Activated CD4-positive, alpha-beta T cell treated with anti-CD3 and anti-CD28 coated beads, Interleukin-2, amount 10 ng/mL, durations not matched to agents 7 days and 5 days (primary cell): ENCODE results near the gene ONECUT3. TPM values are rescaled to one million over a fixed set of nuclear protein-coding genes. Genes with fewer than 3 reads are reported as not detected.

ENCODE experiments used
- CTCF ChIA-PET: fragments of 350-600 bp; sonication (Branson Sonifier 250); formaldehyde crosslinking; loops from one replicate; lab custom pipeline; 2021; ENCODE audit warnings: antibody characterized with exemption; lab: Charles Lee
- POLR2A ChIA-PET: fragments of 350-600 bp; sonication (Branson Sonifier 250); formaldehyde crosslinking; loops from one replicate; lab custom pipeline; 2021; ENCODE audit warnings: antibody characterized with exemption; lab: Charles Lee
- DNase-seq: peaks from one replicate; pipeline ENCODE4 v3.0.0-alpha.2; 2020
- H3K27ac Mint-ChIP-seq: one replicate; pipeline ENCODE4 v1.8.0; 2021; ENCODE audit warnings: mild to moderate bottlenecking, moderate library complexity, mixed read lengths
- H3K27me3 Mint-ChIP-seq: one replicate; pipeline ENCODE4 v1.8.0; 2021; ENCODE audit warnings: mixed read lengths
- H3K36me3 Mint-ChIP-seq: one replicate; pipeline ENCODE4 v1.8.0; 2021; ENCODE audit warnings: low read depth, mixed read lengths
- H3K4me1 Mint-ChIP-seq: one replicate; pipeline ENCODE4 v1.8.0; 2021; ENCODE audit warnings: mixed read lengths
- H3K4me3 Mint-ChIP-seq: one replicate; pipeline ENCODE4 v1.8.0; 2021; ENCODE audit warnings: mild to moderate bottlenecking, moderate library complexity, mixed read lengths
- H3K9me3 Mint-ChIP-seq: one replicate; pipeline ENCODE4 v1.8.0; 2021; ENCODE audit warnings: mixed read lengths
- microRNA-seq: library from miRNA; unstranded; fragments of <30 nt; microRNA quantifications from one replicate; pipeline ENCODE4 v1.2.0, GENCODE V29; 2021; ENCODE audit warnings: borderline microRNAs expressed, borderline replicate concordance
- total RNA-seq, 2 experiments: library from RNA; stranded (reverse); gene quantifications; one replicate each; pipeline ENCODE4 v1.2.3, GENCODE V29; 2021

ONECUT3 gene
- total RNA-seq, 2 experiments from 2014 or later, result not detected

GRCh38 chr19:1824252-1824622 lies 70.9 kb downstream of the ONECUT3 start:
- H3K36me3 Mint-ChIP-seq, result peaks cover 12% of the 10 kb centered on the region
- H3K9me3 Mint-ChIP-seq, result no peaks in the 10 kb centered on the region
- H3K27ac Mint-ChIP-seq, result no peak overlapping the region
- no peak for DNase-seq
- H3K4me3 Mint-ChIP-seq, result no peak overlapping the region
- no peaks in the 10 kb centered on the region for H3K27me3 Mint-ChIP-seq
- POLR2A ChIA-PET, result no interaction called here
- H3K4me1 Mint-ChIP-seq, result peaks cover 4% of the 10 kb centered on the region
- CTCF ChIA-PET, result interaction anchor here (1.1 kb wide), 1 partner anchor 9 kb away, joined by 3 read pairs; no protein-coding TSS in a partner anchor

DNA sequence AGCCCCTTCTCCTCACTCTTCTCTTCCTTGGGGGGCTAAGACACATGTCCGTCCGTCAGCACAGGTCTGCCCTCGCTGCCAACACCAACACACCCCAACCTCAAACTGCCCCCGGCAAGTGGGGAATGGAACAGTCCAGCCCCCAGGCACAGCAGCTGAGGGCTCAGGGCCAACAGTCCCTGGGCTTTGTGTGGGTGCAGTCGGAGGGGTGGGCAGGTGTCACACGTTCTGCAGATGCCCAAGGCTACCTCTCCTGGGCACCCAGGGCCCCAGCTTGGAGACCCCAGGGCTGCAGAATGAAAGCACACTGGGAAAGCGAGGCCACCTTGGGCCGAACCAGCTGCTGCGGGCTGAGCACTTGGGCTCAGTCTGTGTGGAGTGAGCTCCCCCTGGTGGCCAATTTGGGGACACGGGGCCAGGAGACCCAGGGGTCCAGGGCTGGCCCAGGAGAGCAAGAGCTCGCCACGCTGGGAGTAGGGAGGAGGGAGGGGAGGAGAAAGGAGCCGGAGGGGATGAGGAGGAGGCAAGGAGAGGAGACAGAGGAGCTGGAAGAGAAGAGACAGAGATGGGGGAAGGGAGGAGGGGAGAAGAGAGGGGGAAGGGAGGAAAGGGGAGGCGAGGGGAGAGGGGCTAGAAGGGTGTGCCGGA lies 72.7 kb downstream of the ONECUT3 start:
- no peaks in the 10 kb centered on the region for H3K27me3 Mint-ChIP-seq
- POLR2A ChIA-PET, result no interaction called here
- CTCF ChIA-PET, result interaction anchor here (0.6 to 2.8 kb wide), 26 partner anchors 9 to 1554 kb away, joined by 3 to 31 read pairs (median 4); no protein-coding TSS in a partner anchor
- no peak overlapping the region for H3K4me3 Mint-ChIP-seq
- no peaks in the 10 kb centered on the region for H3K9me3 Mint-ChIP-seq
- peak; percentile 82 for DNase-seq
- no peak overlapping the region for H3K27ac Mint-ChIP-seq
- peaks cover 4% of the 10 kb centered on the region for H3K4me1 Mint-ChIP-seq
- peaks cover 11% of the 10 kb centered on the region for H3K36me3 Mint-ChIP-seq

GRCh38 chr19:1826557-1827521 lies 73.5 kb downstream of the ONECUT3 start:
- H3K9me3 Mint-ChIP-seq, result no peaks in the 10 kb centered on the region
- H3K36me3 Mint-ChIP-seq, result peaks cover 11% of the 10 kb centered on the region
- ChIA-PET POLR2A (no interaction called here), CTCF (interaction anchor here (0.6 to 2.8 kb wide), 24 partner anchors 8 to 1553 kb away, joined by 3 to 31 read pairs (median 4); no protein-coding TSS in a partner anchor)
- no peak overlapping the region for H3K4me3 Mint-ChIP-seq
- H3K4me1 Mint-ChIP-seq, result peaks cover 4% of the 10 kb centered on the region
- H3K27ac Mint-ChIP-seq, result no peak overlapping the region
- DNase-seq, result no peak
- no peaks in the 10 kb centered on the region for H3K27me3 Mint-ChIP-seq

DNA sequence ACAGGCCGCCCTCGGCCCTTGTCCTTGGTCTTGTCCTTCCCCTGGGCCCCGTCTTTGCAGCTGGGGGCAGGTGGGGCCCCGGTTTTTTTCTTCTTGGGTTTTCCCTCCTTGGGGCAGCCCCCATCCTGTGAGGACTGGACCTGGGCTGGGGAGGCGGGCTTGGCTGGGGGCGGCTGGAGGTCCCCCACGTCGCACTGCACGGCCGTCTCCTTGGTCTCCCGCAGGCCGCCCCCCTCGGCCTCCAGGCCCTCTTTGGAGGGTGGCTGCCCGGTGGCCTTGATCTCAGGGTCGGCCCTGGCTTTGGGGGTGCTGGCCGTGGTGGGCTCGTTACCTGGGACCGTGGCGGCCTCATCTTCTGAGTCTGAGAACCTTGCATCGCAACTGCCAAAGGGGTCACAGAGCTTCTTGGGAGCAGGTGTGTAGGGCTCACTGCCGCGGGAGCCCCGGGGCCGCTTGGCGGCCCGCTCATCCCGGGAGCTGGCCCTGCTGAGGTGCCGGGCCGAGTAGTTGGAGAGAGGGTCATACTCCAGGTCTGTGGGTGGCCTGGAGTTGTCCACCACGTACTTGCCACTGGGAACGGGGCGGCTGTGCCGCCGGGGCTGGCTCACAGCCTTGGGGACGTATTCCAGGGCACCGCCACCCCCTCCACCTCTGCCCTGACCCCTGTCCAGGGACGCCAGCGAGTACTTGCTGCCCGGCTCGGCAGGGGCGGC lies 74.4 kb downstream of the ONECUT3 start:
- Mint-ChIP-seq H3K9me3 (no peaks in the 10 kb centered on the region), H3K27ac (no peak overlapping the region), H3K27me3 (no peaks in the 10 kb centered on the region), H3K4me1 (peaks cover 4% of the 10 kb centered on the region), H3K4me3 (no peak overlapping the region), H3K36me3 (peaks cover 11% of the 10 kb centered on the region)
- ChIA-PET CTCF (interaction anchor here (1.1 to 2.8 kb wide), 3 partner anchors 10 to 13 kb away, joined by 4 to 31 read pairs (median 17); no protein-coding TSS in a partner anchor), POLR2A (no interaction called here)
- no peak for DNase-seq

DNA sequence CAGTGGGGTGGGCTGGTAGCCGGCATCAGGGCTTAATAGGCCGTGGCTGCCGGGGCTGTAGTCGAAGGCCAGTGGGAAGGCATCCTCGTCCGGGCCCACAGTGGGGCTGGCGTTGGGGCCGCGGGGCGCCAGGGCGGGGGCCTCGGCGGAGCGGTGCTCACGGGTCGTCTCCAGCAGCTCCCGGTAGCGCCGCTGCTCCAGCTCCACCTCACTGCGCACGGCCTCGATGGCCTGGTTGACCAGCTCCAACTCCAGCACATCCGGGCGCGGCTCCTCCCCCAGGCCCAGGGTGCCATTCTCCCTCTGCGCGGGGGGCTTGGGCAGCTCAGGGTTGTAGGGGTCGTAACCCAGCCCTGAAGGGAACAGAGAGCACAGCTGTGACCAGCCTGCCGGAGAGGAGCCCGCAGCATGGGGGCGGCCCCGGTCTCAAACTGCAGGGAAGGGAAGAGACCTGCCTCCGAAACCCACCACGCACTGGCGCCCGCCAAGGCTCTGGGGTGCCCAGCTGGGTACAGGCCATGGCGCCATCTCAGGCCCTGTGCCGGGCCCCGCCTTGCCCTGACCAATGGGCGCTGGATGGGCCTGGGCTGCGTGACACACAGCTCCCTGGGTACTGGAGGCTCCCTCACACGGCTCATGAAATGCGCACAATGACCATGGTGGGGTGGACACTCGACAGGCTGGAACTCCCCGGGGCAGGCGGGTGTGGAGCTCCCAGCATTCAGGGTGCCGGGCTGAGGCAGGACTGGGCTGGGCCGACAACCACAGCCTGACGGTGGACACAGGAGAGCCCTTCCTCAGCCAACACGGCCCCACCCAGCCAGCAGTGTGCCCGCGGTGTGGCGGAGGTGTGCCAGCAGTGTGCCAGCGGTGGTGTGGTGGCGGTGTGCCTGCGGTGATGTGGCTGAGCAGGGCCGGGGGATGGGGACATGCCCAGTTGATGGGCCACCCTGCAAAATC lies 75.3 kb downstream of the ONECUT3 start:
- H3K4me3 Mint-ChIP-seq, result no peak overlapping the region
- peaks cover 11% of the 10 kb centered on the region for H3K36me3 Mint-ChIP-seq
- H3K27ac Mint-ChIP-seq, result no peak overlapping the region
- H3K4me1 Mint-ChIP-seq, result peaks cover 4% of the 10 kb centered on the region
- no peaks in the 10 kb centered on the region for H3K9me3 Mint-ChIP-seq
- POLR2A ChIA-PET, result no interaction called here
- H3K27me3 Mint-ChIP-seq, result no peaks in the 10 kb centered on the region
- no peak for DNase-seq
- CTCF ChIA-PET, result interaction anchor here (0.7 to 2.8 kb wide), 3 partner anchors 9 to 21 kb away, joined by 3 to 17 read pairs (median 4); no protein-coding TSS in a partner anchor

DNA sequence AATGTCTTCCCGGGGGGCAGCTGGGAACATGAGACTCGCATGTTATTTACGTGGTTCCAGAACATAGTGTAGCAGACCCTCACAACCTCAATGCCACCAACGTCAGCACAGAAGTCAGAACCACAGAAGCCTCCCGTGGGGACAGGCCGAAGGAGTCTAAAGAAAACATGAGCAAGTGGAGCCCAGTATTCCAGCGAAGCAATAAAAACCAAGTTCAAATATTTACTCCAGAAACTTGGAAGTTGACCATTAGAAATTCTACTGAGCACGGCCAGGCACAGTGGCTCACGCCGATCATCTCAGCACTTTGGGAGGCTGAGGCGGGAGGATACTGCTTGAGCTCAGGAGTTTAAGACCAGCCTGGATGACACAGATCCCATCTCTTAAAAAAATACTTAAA lies 76.7 kb downstream of the ONECUT3 start:
- CTCF ChIA-PET, result interaction anchor here (1.0 to 1.2 kb wide), 2 partner anchors 8 to 9 kb away, joined by 4 to 5 read pairs; no protein-coding TSS in a partner anchor
- POLR2A ChIA-PET, result no interaction called here

DNA sequence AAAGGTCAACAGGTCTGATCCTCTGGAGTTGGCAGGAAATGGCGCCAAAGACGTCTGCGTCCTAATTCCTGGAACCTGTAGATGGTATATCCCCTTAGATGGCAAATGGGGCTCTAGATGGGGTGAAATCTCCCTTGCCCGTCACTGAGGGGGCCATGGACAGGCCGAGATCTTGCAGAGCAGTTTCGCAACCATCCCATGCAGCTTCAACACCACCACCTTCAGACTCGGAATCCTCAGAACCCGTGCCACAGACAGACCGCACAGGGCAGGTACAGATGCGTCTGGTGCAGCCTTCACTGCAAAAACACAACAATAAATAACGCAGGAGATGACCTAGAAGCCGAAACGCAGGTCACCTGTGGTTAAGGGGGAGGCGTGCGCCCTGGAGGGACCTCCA lies 77.3 kb downstream of the ONECUT3 start:
- Mint-ChIP-seq H3K36me3 (peaks cover 8% of the 10 kb centered on the region), H3K4me1 (peaks cover 4% of the 10 kb centered on the region), H3K27ac (no peak overlapping the region), H3K4me3 (no peak overlapping the region), H3K9me3 (no peaks in the 10 kb centered on the region), H3K27me3 (no peaks in the 10 kb centered on the region)
- POLR2A ChIA-PET, result no interaction called here
- CTCF ChIA-PET, result no interaction called here
- DNase-seq, result no peak

More for the DNA sequence above, 76.7 kb downstream of the ONECUT3 start:
- H3K27me3 Mint-ChIP-seq, result no peaks in the 10 kb centered on the region
- no peaks in the 10 kb centered on the region for H3K9me3 Mint-ChIP-seq
- peaks cover 8% of the 10 kb centered on the region for H3K36me3 Mint-ChIP-seq
- no peak overlapping the region for H3K4me3 Mint-ChIP-seq
- no peak overlapping the region for H3K27ac Mint-ChIP-seq
- H3K4me1 Mint-ChIP-seq, result peaks cover 4% of the 10 kb centered on the region
- DNase-seq, result no peak

Small RNA genes within 50 kb of the gene (microRNA-seq; reads per million reads assigned to microRNA genes)
- gene MIR1909, result 1.1 reads per million

Other genes starting within 250 kb of the ONECUT3 start
- 1 to 10 TPM; 4.2 to 5.4 TPM for gene ADAMTSL5, start 240.5 kb upstream of the ONECUT3 start, total RNA-seq
- gene PLK5, start 229.4 kb upstream of the ONECUT3 start, total RNA-seq, result not detected
- gene MEX3D, start 185.2 kb upstream of the ONECUT3 start, total RNA-seq, result 10 to 100 TPM in 1 of 2 experiments, 1 to 10 TPM in 1; 10.0 to 12.1 TPM
- 10 to 100 TPM; 76.2 to 93.3 TPM for gene MBD3, start 160.6 kb upstream of the ONECUT3 start, total RNA-seq
- gene UQCR11, start 148.0 kb upstream of the ONECUT3 start, total RNA-seq, result 100 to 1,000 TPM; 144 to 184 TPM
- 10 to 100 TPM; 84.5 to 85.9 TPM for gene TCF3, start 100.9 kb upstream of the ONECUT3 start, total RNA-seq
- gene ATP8B3, start 58.8 kb downstream of the ONECUT3 start, total RNA-seq, result 10 to 100 TPM; 22.2 to 28.8 TPM
- gene REXO1, start 95.0 kb downstream of the ONECUT3 start, total RNA-seq, result 10 to 100 TPM; 44.2 to 54.7 TPM
- 10 to 100 TPM; 24.0 to 25.5 TPM for gene KLF16, start 110.1 kb downstream of the ONECUT3 start, total RNA-seq
- gene ABHD17A, start 132.0 kb downstream of the ONECUT3 start, total RNA-seq, result 100 to 1,000 TPM; 180 TPM
- gene ADAT3, start 151.9 kb downstream of the ONECUT3 start, total RNA-seq, result 10 to 100 TPM; 10.6 to 13.3 TPM
- gene SCAMP4, start 151.9 kb downstream of the ONECUT3 start, total RNA-seq, result 10 to 100 TPM; 27.5 to 37.9 TPM
- 100 to 1,000 TPM; 112 to 119 TPM for gene CSNK1G2, start 187.7 kb downstream of the ONECUT3 start, total RNA-seq